Astrocyte (in vitro differentiated cells and primary cell): ENCODE data around the gene MGAT5.

ENCODE experiments used
- EZH2 ChIP-seq: IDR thresholded peaks from 2 replicates; pipeline ENCODE4 v1.6.1; 2012; ENCODE audit warnings: mild to moderate bottlenecking, low read length, inconsistent platforms; ENCODE audit not compliant: insufficient read depth
- TF ChIP-seq, protein P1 (sequence below): IDR thresholded peaks from 2 replicates; pipeline ENCODE4 v1.5.1; 2011; ENCODE audit warnings: low read depth, mild to moderate bottlenecking, inconsistent platforms, low read length, moderate library complexity; ENCODE audit not compliant: insufficient read depth

DNA sequence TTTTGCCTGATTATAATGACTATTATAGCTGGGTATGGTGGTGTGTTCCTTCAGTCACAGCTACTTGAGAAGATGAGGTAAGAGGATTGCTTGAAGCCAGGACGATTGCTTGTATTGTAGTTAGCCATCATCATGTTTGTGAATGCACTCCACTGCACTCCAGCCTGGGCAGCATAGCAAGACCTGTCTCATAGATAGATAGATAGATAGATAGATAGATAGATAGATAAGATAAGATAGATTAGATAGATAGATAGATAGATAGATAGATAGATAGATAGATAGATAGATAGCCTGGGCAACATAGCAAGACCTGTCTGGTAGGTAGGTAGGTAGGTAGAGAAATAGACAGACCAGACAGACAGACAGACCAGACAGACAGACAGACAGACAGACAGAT lies 127.3 kb downstream of the MGAT5 start:
- TF ChIP-seq, protein P1, sequence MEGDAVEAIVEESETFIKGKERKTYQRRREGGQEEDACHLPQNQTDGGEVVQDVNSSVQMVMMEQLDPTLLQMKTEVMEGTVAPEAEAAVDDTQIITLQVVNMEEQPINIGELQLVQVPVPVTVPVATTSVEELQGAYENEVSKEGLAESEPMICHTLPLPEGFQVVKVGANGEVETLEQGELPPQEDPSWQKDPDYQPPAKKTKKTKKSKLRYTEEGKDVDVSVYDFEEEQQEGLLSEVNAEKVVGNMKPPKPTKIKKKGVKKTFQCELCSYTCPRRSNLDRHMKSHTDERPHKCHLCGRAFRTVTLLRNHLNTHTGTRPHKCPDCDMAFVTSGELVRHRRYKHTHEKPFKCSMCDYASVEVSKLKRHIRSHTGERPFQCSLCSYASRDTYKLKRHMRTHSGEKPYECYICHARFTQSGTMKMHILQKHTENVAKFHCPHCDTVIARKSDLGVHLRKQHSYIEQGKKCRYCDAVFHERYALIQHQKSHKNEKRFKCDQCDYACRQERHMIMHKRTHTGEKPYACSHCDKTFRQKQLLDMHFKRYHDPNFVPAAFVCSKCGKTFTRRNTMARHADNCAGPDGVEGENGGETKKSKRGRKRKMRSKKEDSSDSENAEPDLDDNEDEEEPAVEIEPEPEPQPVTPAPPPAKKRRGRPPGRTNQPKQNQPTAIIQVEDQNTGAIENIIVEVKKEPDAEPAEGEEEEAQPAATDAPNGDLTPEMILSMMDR: no peak
- no peak for TF ChIP-seq EZH2
